SK-N-MC (cell line): Measurements from ENCODE around the gene GNAQ.

Source experiments
- EZH2 ChIP-seq: fragments of 200-600 bp; sonication (generic); IDR thresholded peaks from one replicate; pipeline ENCODE4 v1.6.1; 2017; ENCODE audit warnings: antibody characterized with exemption
- FOXP2 ChIP-seq: optimal IDR thresholded peaks from 2 replicates; pipeline ENCODE3; 2011; ENCODE audit warnings: mild to moderate bottlenecking, moderate library complexity; ENCODE audit not compliant: insufficient read depth; ENCODE audit errors: extremely low read length, control extremely low read depth

GRCh38 chr9:77952635-77953328, 78.8 kb downstream of the GNAQ start:
- TF ChIP-seq EZH2, result no peak
- no peak for TF ChIP-seq FOXP2
